ENCODE results near the gene AFAP1L1.
A peak's percentile ranks its signal among the peaks of the same experiment; 100 is the strongest.

AFAP1L1 gene

GRCh38 chr5:149304195-149305078 is 32.8 kb downstream of the AFAP1L1 start:
- ATAC-seq, result peak; percentile 8
- H3K9me3 Mint-ChIP-seq, result no peaks in the 10 kb centered on the region
- no peak for DNase-seq
- H3K27ac Mint-ChIP-seq, result no peak overlapping the region
- H3K4me3 Mint-ChIP-seq, result no peak overlapping the region
- peaks cover 2% of the 10 kb centered on the region for H3K27me3 Mint-ChIP-seq
- no peaks in the 10 kb centered on the region for H3K4me1 Mint-ChIP-seq
- H3K36me3 Mint-ChIP-seq (ENCODE audit: low read depth), result no peaks in the 10 kb centered on the region

GRCh38 chr5:149309354-149309753 is 37.7 kb downstream of the AFAP1L1 start:
- no peak overlapping the region for H3K27ac Mint-ChIP-seq
- no peaks in the 10 kb centered on the region for H3K36me3 Mint-ChIP-seq (ENCODE audit: low read depth)
- no peak overlapping the region for H3K4me3 Mint-ChIP-seq
- H3K27me3 Mint-ChIP-seq, result no peaks in the 10 kb centered on the region
- DNase-seq (no peak), ATAC-seq (no peak)
- H3K9me3 Mint-ChIP-seq, result no peaks in the 10 kb centered on the region
- H3K4me1 Mint-ChIP-seq, result no peaks in the 10 kb centered on the region

- Mint-ChIP-seq H3K4me1 (no peaks in the 10 kb centered on the region), H3K27ac (no peak overlapping the region), H3K4me3 (no peak overlapping the region), H3K27me3 (no peaks in the 10 kb centered on the region), H3K9me3 (no peaks in the 10 kb centered on the region), H3K36me3 (ENCODE audit: low read depth) (no peaks in the 10 kb centered on the region)
- ATAC-seq (no peak), DNase-seq (no peak)
Observed at GRCh38 chr5:149310488-149310887, 38.8 kb downstream of the AFAP1L1 start.

DNA sequence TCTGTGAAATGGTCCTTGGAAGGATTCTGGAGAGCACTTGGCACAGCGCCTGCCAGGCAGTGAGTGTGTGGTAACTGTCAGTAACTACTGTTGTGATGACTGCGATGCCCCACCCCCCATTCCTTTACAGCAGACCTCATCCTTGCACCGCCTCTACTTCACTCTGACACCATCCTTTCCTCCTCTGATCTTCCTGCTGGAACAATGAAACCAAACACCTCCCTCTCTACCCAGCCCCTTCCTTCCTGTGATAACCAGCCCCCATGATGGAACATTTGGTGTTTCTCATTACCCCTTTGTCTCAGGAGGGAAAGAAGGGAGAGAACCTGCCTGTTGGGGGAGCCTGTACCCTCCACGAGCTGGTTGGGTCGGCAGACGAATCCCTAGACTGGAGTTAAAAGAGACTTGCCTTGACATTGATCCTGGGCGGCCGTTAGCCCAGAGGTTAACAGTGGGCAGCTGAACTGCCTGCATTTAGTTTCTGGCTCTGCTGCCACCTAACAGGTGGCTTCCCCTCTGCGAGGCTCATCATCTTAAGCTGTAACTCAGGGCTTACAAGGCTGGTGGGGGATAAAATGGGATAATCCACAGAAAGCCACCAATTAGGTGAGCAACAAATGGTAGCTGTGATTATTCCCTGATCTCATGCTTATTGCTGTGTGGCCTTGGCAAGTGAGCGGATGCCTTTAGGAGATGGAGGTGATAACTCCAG is 39.4 kb downstream of the AFAP1L1 start:
- H3K27ac Mint-ChIP-seq, result no peak overlapping the region
- H3K4me3 Mint-ChIP-seq, result no peak overlapping the region
- no peaks in the 10 kb centered on the region for H3K9me3 Mint-ChIP-seq
- no peaks in the 10 kb centered on the region for H3K36me3 Mint-ChIP-seq (ENCODE audit: low read depth)
- no peaks in the 10 kb centered on the region for H3K4me1 Mint-ChIP-seq
- no peak for ATAC-seq
- no peaks in the 10 kb centered on the region for H3K27me3 Mint-ChIP-seq
- no peak for DNase-seq

DNA sequence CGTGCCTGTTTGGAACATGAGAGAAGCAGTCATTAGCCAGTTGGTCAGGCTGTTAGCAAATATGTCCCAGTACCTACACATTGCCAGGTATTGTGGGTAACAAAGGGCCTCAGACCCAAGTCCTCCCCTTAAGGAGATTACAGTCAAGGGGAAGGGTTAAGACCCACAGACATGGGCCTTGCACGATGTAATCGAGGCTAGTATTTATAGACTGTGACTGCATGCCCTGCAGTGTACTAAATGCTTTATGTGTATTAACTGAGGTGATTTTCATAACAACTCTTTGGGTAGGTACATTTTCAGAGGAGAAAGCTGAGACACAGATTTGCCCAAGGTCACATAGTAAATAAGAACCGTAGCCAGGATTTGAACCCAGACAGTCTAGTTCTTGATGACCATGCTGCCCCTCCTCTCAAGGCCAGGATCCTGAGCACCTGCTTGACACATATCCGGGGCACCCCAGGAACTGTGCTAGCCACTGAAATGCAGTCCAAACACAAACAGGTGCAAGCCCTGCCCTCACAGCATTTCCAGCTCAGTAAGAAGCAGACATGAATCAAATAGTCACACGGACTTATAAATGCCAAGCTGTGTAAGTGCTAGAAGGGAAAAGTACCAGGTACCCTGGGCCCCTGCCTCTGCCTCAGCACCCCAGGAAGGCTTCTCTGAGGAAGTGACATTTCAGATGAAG is 41.6 kb downstream of the AFAP1L1 start:
- no peak overlapping the region for H3K27ac Mint-ChIP-seq
- no peak overlapping the region for H3K4me3 Mint-ChIP-seq
- no peak for ATAC-seq
- DNase-seq, result no peak
- H3K27me3 Mint-ChIP-seq, result no peaks in the 10 kb centered on the region
- no peaks in the 10 kb centered on the region for H3K36me3 Mint-ChIP-seq (ENCODE audit: low read depth)
- H3K4me1 Mint-ChIP-seq, result no peaks in the 10 kb centered on the region
- no peaks in the 10 kb centered on the region for H3K9me3 Mint-ChIP-seq

- no peak overlapping the region for H3K27ac Mint-ChIP-seq
- no peak for ATAC-seq
- no peaks in the 10 kb centered on the region for H3K27me3 Mint-ChIP-seq
- DNase-seq, result no peak
- no peaks in the 10 kb centered on the region for H3K4me1 Mint-ChIP-seq
- no peak overlapping the region for H3K4me3 Mint-ChIP-seq
- no peaks in the 10 kb centered on the region for H3K36me3 Mint-ChIP-seq (ENCODE audit: low read depth)
- no peaks in the 10 kb centered on the region for H3K9me3 Mint-ChIP-seq
Observed at GRCh38 chr5:149314571-149315111, 43.0 kb downstream of the AFAP1L1 start.

DNA sequence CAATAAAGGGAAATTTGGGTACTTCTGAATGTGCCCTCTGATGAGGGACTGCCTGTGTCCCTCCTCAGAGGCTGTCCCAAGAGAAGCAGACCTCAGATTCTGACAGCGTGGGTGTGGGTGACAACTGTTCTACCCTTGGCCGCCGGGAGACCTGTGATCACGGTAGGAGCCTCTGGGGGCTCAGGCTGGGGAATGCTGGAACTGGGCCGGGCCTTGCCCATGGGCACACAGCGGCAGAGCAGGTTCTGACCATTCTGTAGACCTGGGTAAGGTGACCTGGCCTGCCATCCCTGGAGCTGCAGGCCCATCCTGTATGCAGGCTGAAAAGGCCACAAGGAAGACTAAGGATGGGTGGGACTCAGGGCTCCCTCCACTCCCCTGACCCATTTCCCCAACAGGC is 44.1 kb downstream of the AFAP1L1 start:
- Mint-ChIP-seq H3K4me1 (no peaks in the 10 kb centered on the region), H3K27ac (no peak overlapping the region), H3K36me3 (ENCODE audit: low read depth) (no peaks in the 10 kb centered on the region), H3K9me3 (no peaks in the 10 kb centered on the region), H3K27me3 (no peaks in the 10 kb centered on the region), H3K4me3 (no peak overlapping the region)
- DNase-seq (no peak), ATAC-seq (no peak)

DNA sequence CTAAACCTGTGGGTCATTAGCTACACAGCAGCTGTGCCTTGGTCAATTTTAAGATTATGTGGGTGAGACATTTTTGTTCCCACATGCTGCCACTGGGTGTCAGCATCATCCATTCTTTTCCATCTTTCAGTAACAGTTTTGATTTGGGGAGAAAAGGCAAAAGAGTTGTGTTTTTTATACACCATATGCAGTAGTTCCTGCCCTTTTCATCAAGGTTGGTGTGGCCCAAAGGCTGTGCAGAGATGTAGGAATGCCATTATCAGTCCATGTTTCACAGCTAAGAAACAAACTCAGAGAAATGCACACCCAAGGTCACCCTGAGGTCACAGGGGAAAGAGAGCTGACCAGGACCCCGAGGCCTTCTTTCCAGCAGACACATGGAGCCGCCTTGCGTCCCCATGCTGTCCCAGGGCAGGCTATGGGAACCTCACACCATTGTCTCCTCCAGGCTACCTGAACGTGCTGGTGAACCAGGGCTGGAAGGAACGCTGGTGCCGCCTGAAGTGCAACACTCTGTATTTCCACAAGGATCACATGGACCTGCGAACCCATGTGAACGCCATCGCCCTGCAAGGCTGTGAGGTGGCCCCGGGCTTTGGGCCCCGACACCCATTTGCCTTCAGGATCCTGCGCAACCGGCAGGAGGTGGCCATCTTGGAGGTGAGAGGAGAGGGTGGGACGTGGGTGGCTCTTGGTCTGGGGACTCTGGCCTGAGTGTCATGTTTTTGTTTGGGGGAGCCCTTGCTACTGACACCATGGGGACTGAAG is 45.8 kb downstream of the AFAP1L1 start:
- no peak overlapping the region for H3K4me3 Mint-ChIP-seq
- H3K27me3 Mint-ChIP-seq, result no peaks in the 10 kb centered on the region
- ATAC-seq (no peak), DNase-seq (peak; percentile 12)
- H3K4me1 Mint-ChIP-seq, result no peaks in the 10 kb centered on the region
- H3K36me3 Mint-ChIP-seq (ENCODE audit: low read depth), result no peaks in the 10 kb centered on the region
- no peaks in the 10 kb centered on the region for H3K9me3 Mint-ChIP-seq
- H3K27ac Mint-ChIP-seq, result no peak overlapping the region

- H3K4me3 Mint-ChIP-seq, result no peak overlapping the region
- no peak for ATAC-seq
- no peak overlapping the region for H3K27ac Mint-ChIP-seq
- no peaks in the 10 kb centered on the region for H3K27me3 Mint-ChIP-seq
- no peaks in the 10 kb centered on the region for H3K4me1 Mint-ChIP-seq
- no peaks in the 10 kb centered on the region for H3K9me3 Mint-ChIP-seq
- DNase-seq, result no peak
- H3K36me3 Mint-ChIP-seq (ENCODE audit: low read depth), result no peaks in the 10 kb centered on the region
Observed at GRCh38 chr5:149319174-149319573, 47.5 kb downstream of the AFAP1L1 start.

GRCh38 chr5:149320791-149321330 is 49.2 kb downstream of the AFAP1L1 start:
- Mint-ChIP-seq H3K36me3 (ENCODE audit: low read depth) (no peaks in the 10 kb centered on the region), H3K4me3 (no peak overlapping the region), H3K27me3 (no peaks in the 10 kb centered on the region), H3K4me1 (no peaks in the 10 kb centered on the region), H3K9me3 (no peaks in the 10 kb centered on the region), H3K27ac (no peak overlapping the region)
- no peak for ATAC-seq
- no peak for DNase-seq

GRCh38 chr5:149322518-149322917 is 50.9 kb downstream of the AFAP1L1 start:
- ATAC-seq, result no peak
- Mint-ChIP-seq H3K4me3 (no peak overlapping the region), H3K4me1 (no peaks in the 10 kb centered on the region), H3K27ac (no peak overlapping the region), H3K27me3 (no peaks in the 10 kb centered on the region), H3K36me3 (ENCODE audit: low read depth) (no peaks in the 10 kb centered on the region), H3K9me3 (no peaks in the 10 kb centered on the region)
- DNase-seq, result no peak

DNA sequence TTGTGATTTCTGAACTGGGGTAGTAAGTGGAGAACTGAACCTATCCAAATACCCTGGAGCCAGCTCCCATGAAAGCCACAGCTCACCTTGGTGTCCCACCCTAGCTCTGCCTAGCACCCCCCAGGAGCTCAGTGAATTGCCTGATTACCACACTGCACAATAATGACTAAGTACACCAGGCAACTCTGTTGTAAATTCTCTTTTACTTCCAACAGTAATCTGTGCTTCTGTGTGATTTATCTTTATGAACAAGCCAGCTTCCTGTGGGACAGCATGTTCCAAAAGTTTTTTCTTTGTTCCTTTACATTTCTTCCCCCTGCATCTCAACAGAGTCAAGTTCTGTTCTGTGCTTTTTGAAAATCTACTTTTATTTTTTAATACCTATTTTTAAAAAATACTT is 51.6 kb downstream of the AFAP1L1 start:
- no peak for DNase-seq
- Mint-ChIP-seq H3K36me3 (ENCODE audit: low read depth) (no peaks in the 10 kb centered on the region), H3K4me1 (no peaks in the 10 kb centered on the region), H3K27me3 (no peaks in the 10 kb centered on the region), H3K9me3 (no peaks in the 10 kb centered on the region), H3K4me3 (no peak overlapping the region), H3K27ac (no peak overlapping the region)
- no peak for ATAC-seq

- no peak for ATAC-seq
- no peak for DNase-seq
- Mint-ChIP-seq H3K27ac (no peak overlapping the region), H3K27me3 (no peaks in the 10 kb centered on the region), H3K36me3 (ENCODE audit: low read depth) (no peaks in the 10 kb centered on the region), H3K4me3 (no peak overlapping the region), H3K9me3 (no peaks in the 10 kb centered on the region), H3K4me1 (no peaks in the 10 kb centered on the region)
Observed at GRCh38 chr5:149323621-149324205, 52.1 kb downstream of the AFAP1L1 start.

- Mint-ChIP-seq H3K4me1 (no peaks in the 10 kb centered on the region), H3K4me3 (no peak overlapping the region), H3K27me3 (no peaks in the 10 kb centered on the region), H3K9me3 (no peaks in the 10 kb centered on the region), H3K27ac (no peak overlapping the region), H3K36me3 (ENCODE audit: low read depth) (no peaks in the 10 kb centered on the region)
- ATAC-seq (no peak), DNase-seq (no peak)
Observed at GRCh38 chr5:149324641-149325040, 53.0 kb downstream of the AFAP1L1 start.

All from activated naive CD8-positive, alpha-beta T cell treated with anti-CD3 and anti-CD28 coated beads, Interleukin-2, amount 50 U/mL, for 24 hours (primary cell).